GM10248 (cell line): ENCODE measurements around the gene IQCH.

Experiments used
- CTCF ChIA-PET: fragments of 300-600 bp; sonication (Branson Sonifier 250); formaldehyde crosslinking; extraction: SDS; loops from one replicate; lab custom pipeline; 2021; ENCODE audit warnings: antibody characterized with exemption; lab: Yijun Ruan, JAX
- POLR2A ChIA-PET: fragments of 350-650 bp; sonication (Branson Sonifier 250); formaldehyde crosslinking; extraction: SDS; loops from one replicate; lab custom pipeline; 2020; ENCODE audit warnings: antibody characterized with exemption; lab: Yijun Ruan, JAX
- DNase-seq: peaks from one replicate; pipeline ENCODE4 v3.0.0; 2012; ENCODE audit errors: extremely low spot score
- CTCF ChIP-seq: IDR thresholded peaks from 2 replicates; pipeline ENCODE4 v1.5.1; 2012; ENCODE audit warnings: mild to moderate bottlenecking, low read depth; ENCODE audit errors: extremely low read depth, missing control alignments, control extremely low read depth

IQCH gene

GRCh38 chr15:67411486-67411885 is 156.9 kb downstream of the IQCH start:
- ChIA-PET POLR2A (no interaction called here), CTCF (interaction anchor here (2.6 kb wide), 1 partner anchor 46 kb away, joined by 11 read pairs; no protein-coding TSS in a partner anchor)
- no peak for DNase-seq
- TF ChIP-seq CTCF: no peak

GRCh38 chr15:67413770-67414390 is 159.3 kb downstream of the IQCH start:
- ChIA-PET POLR2A (no interaction called here), CTCF (interaction anchor here (1.0 to 2.9 kb wide), 6 partner anchors 13 to 563 kb away, joined by 3 to 8 read pairs (median 4); no protein-coding TSS in a partner anchor)
- DNase-seq: no peak
- TF ChIP-seq CTCF: no peak

GRCh38 chr15:67415181-67415580 is 160.6 kb downstream of the IQCH start:
- DNase-seq: no peak
- TF ChIP-seq CTCF: no peak
- ChIA-PET CTCF (interaction anchor here (2.9 kb wide), 1 partner anchor 18 kb away, joined by 8 read pairs; no protein-coding TSS in a partner anchor), POLR2A (no interaction called here)

- CTCF ChIA-PET: no interaction called here
- POLR2A ChIA-PET: no interaction called here
- no peak for TF ChIP-seq CTCF
- DNase-seq: no peak
These were observed 162.3 kb downstream of the IQCH start for GRCh38 chr15:67416891-67417290.

- ChIA-PET CTCF (interaction anchor here (1.8 kb wide), 1 partner anchor 13 kb away, joined by 5 read pairs; no protein-coding TSS in a partner anchor), POLR2A (no interaction called here)
- no peak for DNase-seq
- TF ChIP-seq CTCF: no peak
These were observed 165.1 kb downstream of the IQCH start for GRCh38 chr15:67419705-67420104.

- no peak for TF ChIP-seq CTCF
- no peak for DNase-seq
- ChIA-PET CTCF (interaction anchor here (1.8 kb wide), 1 partner anchor 13 kb away, joined by 5 read pairs; no protein-coding TSS in a partner anchor), POLR2A (no interaction called here)
These were observed 165.6 kb downstream of the IQCH start for GRCh38 chr15:67420137-67420536.
